ENCODE data around the gene SUGCT.

Gene SUGCT

GRCh38 chr7:40276061-40276460 lies 141.3 kb downstream of the SUGCT start:
- DNase-seq, result no peak

- DNase-seq, result no peak
Measured at GRCh38 chr7:40279991-40280390, 145.2 kb downstream of the SUGCT start.

- DNase-seq, result no peak
Measured at GRCh38 chr7:40282858-40283257, 148.1 kb downstream of the SUGCT start.

GRCh38 chr7:40283391-40283790 lies 148.6 kb downstream of the SUGCT start:
- no peak for DNase-seq

GRCh38 chr7:40288827-40289226 lies 154.0 kb downstream of the SUGCT start:
- no peak for DNase-seq

- no peak for DNase-seq
Measured at GRCh38 chr7:40297741-40298311, 163.0 kb downstream of the SUGCT start.

- DNase-seq, result no peak
Measured at GRCh38 chr7:40298421-40298820, 163.6 kb downstream of the SUGCT start.

- no peak for DNase-seq
Measured at GRCh38 chr7:40299097-40299496, 164.3 kb downstream of the SUGCT start.

GRCh38 chr7:40300146-40300670 lies 165.4 kb downstream of the SUGCT start:
- no peak for DNase-seq

GRCh38 chr7:40301486-40302068 lies 166.8 kb downstream of the SUGCT start:
- no peak for DNase-seq

GRCh38 chr7:40303996-40304395 lies 169.2 kb downstream of the SUGCT start:
- no peak for DNase-seq

- DNase-seq, result no peak
Measured at GRCh38 chr7:40305229-40305628, 170.4 kb downstream of the SUGCT start.

GRCh38 chr7:40306025-40306424 lies 171.2 kb downstream of the SUGCT start:
- no peak for DNase-seq

- no peak for DNase-seq
Measured at GRCh38 chr7:40306596-40306995, 171.8 kb downstream of the SUGCT start.

GRCh38 chr7:40310258-40310657 lies 175.5 kb downstream of the SUGCT start:
- DNase-seq, result no peak

GRCh38 chr7:40311307-40311706 lies 176.5 kb downstream of the SUGCT start:
- no peak for DNase-seq

- no peak for DNase-seq
Measured at GRCh38 chr7:40315277-40315676, 180.5 kb downstream of the SUGCT start.

GRCh38 chr7:40316176-40316575 lies 181.4 kb downstream of the SUGCT start:
- DNase-seq, result no peak

- DNase-seq, result no peak
Measured at GRCh38 chr7:40324914-40325313, 190.1 kb downstream of the SUGCT start.

GRCh38 chr7:40327113-40327512 lies 192.3 kb downstream of the SUGCT start:
- no peak for DNase-seq

- no peak for DNase-seq
Measured at GRCh38 chr7:40327873-40328272, 193.1 kb downstream of the SUGCT start.

GRCh38 chr7:40329601-40330153 lies 194.9 kb downstream of the SUGCT start:
- DNase-seq, result peak; percentile 31

GRCh38 chr7:40330408-40330807 lies 195.6 kb downstream of the SUGCT start:
- DNase-seq, result no peak

GRCh38 chr7:40331915-40332314 lies 197.1 kb downstream of the SUGCT start:
- no peak for DNase-seq

- no peak for DNase-seq
Measured at GRCh38 chr7:40332516-40332915, 197.7 kb downstream of the SUGCT start.

Measured in NCI-H146 (cell line).